H1 (cell line): Measurements from ENCODE around the gene ARHGAP6. TPM values are rescaled to one million over a fixed set of nuclear protein-coding genes. Genes with fewer than 3 reads are reported as not detected.

Experiments
- PHF8 ChIP-seq: fragments of 200-600 bp; sonication (generic); conservative IDR thresholded peaks from 2 replicates; pipeline ENCODE4 v1.7.1; 2012; ENCODE audit warnings: low read depth, mild to moderate bottlenecking, inconsistent platforms, low read length, moderate library complexity
- RAD21 ChIP-seq, 2 experiments: IDR thresholded peaks in 1 of 2; conservative IDR thresholded peaks in 1 of 2; 2 replicates each; pipeline ENCODE4 v1.6.1; 2011; ENCODE audit warnings: low read depth in 2 of 2, low read length in 2 of 2, improper control_type of control experiment in 1 of 2, inconsistent platforms in 1 of 2, mild to moderate bottlenecking in 1 of 2, moderate library complexity in 1 of 2
- RNF2 ChIP-seq: fragments of 200-900, 300-1000 bp; sonication (generic); IDR thresholded peaks from 2 replicates; pipeline ENCODE4 v1.7.1; 2016; ENCODE audit warnings: borderline replicate concordance, low read depth, mild to moderate bottlenecking, antibody characterized with exemption, low read length; ENCODE audit not compliant: poor library complexity, severe bottlenecking; ENCODE audit errors: missing control alignments
- YY1 ChIP-seq: IDR thresholded peaks from 2 replicates; pipeline ENCODE4 v1.6.1; 2011; ENCODE audit warnings: low read depth, mild to moderate bottlenecking, low read length
- polyA plus RNA-seq, 7 experiments: library from polyadenylated mRNA; depleted of rRNA in 3 of 7; stranded (reverse) in 5 of 7; unstranded in 2 of 7; fragments of >200 nt in 5 of 7; fragments of 200-250 nt in 2 of 7; gene quantifications; 1 replicate in 5 of 7; 2 replicates in 1 of 7; 4 replicates in 1 of 7; pipeline versions ENCODE4 v1.2.1 to v1.2.3, GENCODE V29; 2011 to 2013; ENCODE audit warnings: missing spikeins in 2 of 7, mixed read lengths in 2 of 7
- total RNA-seq: library from RNA; stranded (reverse); fragmentation: NEBNext Ultra II Directional; extraction: Animal tissue kit (Norgen Biotek cat#: 25700); gene quantifications from 2 replicates; pipeline ENCODE4 v1.2.1, GENCODE V29; 2021

Gene ARHGAP6
- total and polyA plus RNA-seq, 2 of the 8 experiments (the other 6 are each of a cell fraction or from before 2014, with no cell fraction given): 0.35 to 0.82 TPM

DNA sequence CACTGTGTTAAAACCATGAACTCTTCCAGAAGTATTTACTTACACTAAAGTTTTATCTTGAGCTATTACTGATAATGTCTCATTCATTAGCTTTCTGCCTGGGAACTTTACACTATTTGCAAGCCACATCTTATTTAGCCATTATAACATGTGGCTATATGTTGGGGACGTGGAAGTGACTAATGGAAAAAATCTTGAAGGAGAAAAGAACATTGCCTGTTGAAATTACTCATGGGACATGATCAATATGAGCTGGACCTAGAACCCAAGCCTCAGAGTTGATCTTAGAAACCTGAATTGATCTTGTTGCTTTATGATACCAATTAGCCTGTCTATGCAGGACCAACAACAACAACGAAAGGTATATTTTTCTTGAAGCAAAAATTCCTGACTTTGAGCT, 22.5 kb upstream of the ARHGAP6 start (continued):
- no peak for TF ChIP-seq RNF2
- TF ChIP-seq PHF8: no peak
- TF ChIP-seq YY1: no peak
- TF ChIP-seq RAD21 (IDR thresholded peaks at IDR 0.05 in 1 of 2, conservative IDR thresholded peaks at IDR 0.05 in 1 of 2; ENCODE audit: low read depth in 2 of 2, low read length in 2 of 2): no peak
